Measurements from ENCODE around the gene BAHCC1. TPM values are rescaled to one million over a fixed set of nuclear protein-coding genes. Genes with fewer than 3 reads are reported as not detected.

BAHCC1 gene
- total and polyA plus RNA-seq, 10 of the 15 experiments (the other 5 are each of a cell fraction or from before 2014, with no cell fraction given) = 0.03 to 0.14 (median 0.11) TPM; not detected in 6

GRCh38 chr17:81412490-81413093 is 17.3 kb downstream of the BAHCC1 start:
- WGBS (ENCODE audit: insufficient coverage, insufficient replicate concordance, low lambda C conversion rate, missing lambda C conversion rate) = 22% methylated on average over 29 of the region's 29 CpGs
- no peaks in the 10 kb centered on the region; a peak in 1 of 4 replicates for H3K27me3 ChIP-seq (replicated peaks in 1 of 2; ENCODE audit: control insufficient read depth in 2 of 2, insufficient read depth in 2 of 2, low read length in 1 of 2)
- in situ Hi-C loops (cut with MboI) (no loop called here), intact Hi-C loops (cut with micrococcal nuclease; ENCODE audit: unreplicated experiment) (no loop called here)
- DNase-seq (ENCODE audit: low read depth, low spot score) = no peak
- H3K36me3 ChIP-seq (ENCODE audit: control insufficient read depth in 2 of 2, insufficient read depth in 2 of 2, low read length in 1 of 2) = no peaks in the 10 kb centered on the region
- BruUV-seq (replicated peaks) = no TSS peak
- no peak for FAIRE-seq
- SMC1A ChIA-PET (ENCODE audit: uncharacterized antibody, unreplicated experiment) = interaction anchor here (1.0 kb wide), 1 partner anchor 10 kb away, joined by 3 read pairs; no protein-coding TSS in a partner anchor
- POLR2A ChIA-PET = no interaction called here
- RAD21 ChIA-PET (ENCODE audit: unreplicated experiment) = no interaction called here
- no peak overlapping the region for H3K9ac ChIP-seq (ENCODE audit: control insufficient read depth, insufficient read depth, low read length)
- CTCF ChIA-PET = interaction anchor here (0.7 to 1.5 kb wide), 2 partner anchors 17 to 117 kb away, joined by 3 to 5 read pairs; partner anchors contain the start of gene SLC38A10
- no peak overlapping the region for H2AFZ ChIP-seq (ENCODE audit: control insufficient read depth, low read depth, low read length)
- H3K4me2 ChIP-seq (ENCODE audit: control insufficient read depth, insufficient read depth) = 0 out of 2 replicates have a peak overlapping the region, but pooled peaks have one; percentile 9
- H3K79me2 ChIP-seq (ENCODE audit: control insufficient read depth, insufficient read depth, low read length) = no peaks in the 10 kb centered on the region
- H3K4me1 ChIP-seq (ENCODE audit: control insufficient read depth, insufficient read depth, low read length) = peaks cover 6% of the 10 kb centered on the region
- no peak overlapping the region for H3K4me3 ChIP-seq
- H4K20me1 ChIP-seq (ENCODE audit: control insufficient read depth, insufficient read depth) = no peaks in the 10 kb centered on the region
- no peak overlapping the region for H3K27ac ChIP-seq (ENCODE audit: control insufficient read depth, insufficient read depth)
- peak; percentile 76 for ATAC-seq
- no peaks in the 10 kb centered on the region for H3K9me3 ChIP-seq (replicated peaks; ENCODE audit: control insufficient read depth, insufficient read depth, low read length)
- no peak for TF ChIP-seq BCL11A (IDR thresholded peaks at IDR 0.05; ENCODE audit: low read depth, low read length)
- no peak for TF ChIP-seq CUX1 (IDR thresholded peaks at IDR 0.05; ENCODE audit: insufficient replicate concordance, low read depth, low read length)
- no peak for TF ChIP-seq ZBTB40 (IDR thresholded peaks at IDR 0.05; ENCODE audit: borderline replicate concordance)
- TF ChIP-seq HDAC2 (IDR thresholded peaks at IDR 0.05) = no peak
- no peak for TF ChIP-seq HDAC6 (IDR thresholded peaks at IDR 0.05; ENCODE audit: unreplicated experiment)
- TF ChIP-seq SUZ12 (IDR thresholded peaks at IDR 0.05; ENCODE audit: unreplicated experiment) = no peak
- no peak for TF ChIP-seq E4F1 (IDR thresholded peaks at IDR 0.05; ENCODE audit: borderline replicate concordance, partially characterized antibody)
- no peak for TF ChIP-seq NBN (IDR thresholded peaks at IDR 0.05)
- no peak for TF ChIP-seq DPF2 (IDR thresholded peaks at IDR 0.05)
- no peak for TF ChIP-seq CHD1 (IDR thresholded peaks at IDR 0.05; ENCODE audit: low read depth, low read length)
- TF ChIP-seq CBFB (IDR thresholded peaks at IDR 0.05; ENCODE audit: low read depth) = no peak
- TF ChIP-seq SUPT20H (IDR thresholded peaks at IDR 0.05; ENCODE audit: borderline replicate concordance, control insufficient read depth, low read depth, low read length) = no peak
- no peak for TF ChIP-seq TBL1XR1 (IDR thresholded peaks at IDR 0.05; ENCODE audit: low read depth, low read length)
